Islet precursor cell (in vitro differentiated cells): ENCODE measurements around the gene DTD1.

ENCODE experiments used
- DNase-seq: peaks from one replicate; pipeline ENCODE4 v3.0.0-alpha.2; 2018

The DTD1 gene

GRCh38 chr20:18805881-18806280 lies 218.0 kb downstream of the DTD1 start:
- no peak for DNase-seq

DNA sequence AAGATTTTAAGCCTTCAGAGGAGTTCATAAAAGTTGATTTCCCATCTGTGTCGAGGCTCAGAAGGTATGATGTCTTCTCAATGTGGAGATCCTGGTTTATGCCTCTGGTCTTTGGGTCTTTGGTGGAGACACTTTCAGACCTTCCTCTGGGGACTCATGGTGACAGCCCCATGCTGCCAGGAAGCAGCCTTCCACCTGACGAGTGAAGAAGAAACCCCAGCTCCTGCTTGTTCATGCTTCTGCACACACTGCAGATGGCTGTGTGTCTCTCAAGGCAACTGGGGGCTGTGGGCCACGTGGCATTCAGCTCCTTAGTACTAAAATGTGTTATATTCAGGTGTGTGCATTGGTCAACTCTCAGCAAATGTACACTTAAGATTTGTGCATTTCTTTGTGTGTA lies 220.9 kb downstream of the DTD1 start:
- DNase-seq: no peak

DNA sequence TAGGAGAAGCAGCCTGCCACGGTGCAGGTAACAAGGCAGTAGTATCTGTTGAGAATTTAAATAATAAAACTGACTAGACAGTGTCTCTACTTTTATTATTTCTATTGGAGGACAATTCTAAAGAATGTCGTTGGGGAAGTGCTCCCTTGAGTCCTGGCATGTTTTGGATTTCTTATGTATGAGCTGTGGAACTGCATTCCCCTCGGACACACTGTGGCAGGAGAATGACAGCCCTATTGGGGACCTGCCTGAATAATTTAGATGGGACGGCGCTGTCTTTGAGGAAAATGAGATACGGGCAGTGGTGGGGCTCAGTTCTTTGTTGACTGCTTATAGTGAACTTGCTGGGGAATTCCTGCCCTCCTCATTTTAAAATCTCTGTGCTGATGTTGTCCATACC lies 223.3 kb downstream of the DTD1 start:
- DNase-seq: no peak

DNA sequence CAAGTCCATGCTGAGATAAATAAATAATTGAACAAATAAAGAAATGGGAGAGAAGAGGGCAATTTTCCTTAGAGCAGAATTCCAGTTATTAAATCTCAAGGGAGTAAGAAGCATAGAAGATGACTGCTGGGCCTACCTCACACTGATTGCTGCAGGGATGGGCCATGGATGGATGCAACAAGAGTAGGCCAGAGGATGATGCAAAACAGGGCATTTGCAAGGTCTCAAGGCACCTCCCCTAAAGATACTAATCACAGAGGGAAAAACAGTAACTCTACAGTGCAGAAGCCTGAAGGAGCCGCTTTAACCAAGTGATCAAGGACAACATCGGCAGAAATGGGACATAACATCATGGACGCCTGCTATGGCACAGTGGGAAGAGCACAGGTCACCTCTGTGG lies 224.1 kb downstream of the DTD1 start:
- no peak for DNase-seq

DNA sequence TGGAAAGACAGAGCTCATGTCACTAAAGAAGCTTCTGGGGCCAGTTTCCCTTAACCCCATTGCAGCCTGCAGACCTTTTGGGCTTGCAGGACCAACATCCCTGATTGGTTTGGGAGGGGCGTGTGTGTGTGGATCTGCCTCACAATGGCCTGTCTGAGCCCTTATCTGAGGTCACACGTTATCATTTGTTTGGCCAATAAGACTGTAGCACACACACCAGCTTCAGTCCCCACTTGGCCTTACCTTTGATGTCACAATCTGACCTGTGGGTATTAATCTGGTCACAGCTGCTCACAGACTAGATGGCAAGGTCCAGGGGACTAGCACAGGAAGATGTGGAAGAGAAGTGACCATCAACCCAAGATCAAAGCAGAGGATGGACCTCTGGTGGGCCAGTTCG lies 225.6 kb downstream of the DTD1 start, which contains the start of gene SCP2D1:
TSS of gene SCP2D1 (plus strand) at position 301 of the 400 bp plus-strand sequence. CDS start at position 334, 33 bp downstream.
- no peak for DNase-seq

DNA sequence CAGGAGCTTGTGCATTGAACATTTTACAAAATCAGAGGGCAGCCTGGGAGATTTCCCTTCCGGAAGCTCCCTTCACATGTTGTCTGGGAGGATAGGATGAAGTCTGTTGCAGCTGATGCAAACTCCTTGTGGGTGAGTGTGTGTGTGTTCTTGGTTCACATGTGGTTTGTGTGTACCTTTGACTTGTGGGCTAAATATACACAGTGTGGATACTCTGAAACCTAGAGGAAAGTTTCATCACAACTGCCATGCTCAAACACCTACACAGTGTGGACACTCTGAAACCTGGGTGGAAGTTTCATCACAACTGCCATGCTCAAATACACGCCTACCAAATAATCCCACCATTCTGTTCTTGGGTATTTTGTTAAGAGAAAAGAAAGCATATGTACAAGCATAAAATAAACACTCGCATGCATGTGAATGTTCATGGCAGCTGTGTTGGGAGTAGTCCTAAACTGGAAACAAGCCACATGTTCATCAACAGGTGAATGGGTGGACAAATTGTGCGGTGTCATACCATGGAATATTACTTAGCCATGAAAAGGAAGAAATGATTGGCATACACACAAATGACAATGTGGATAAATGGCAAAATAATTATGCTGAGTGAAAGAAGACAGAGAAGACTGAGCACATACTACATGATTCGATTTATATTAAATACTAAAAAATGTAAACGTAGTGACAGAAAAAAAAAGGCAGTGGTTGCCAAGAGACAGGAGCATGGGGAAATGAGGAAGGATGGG lies 227.5 kb downstream of the DTD1 start:
- no peak for DNase-seq
